Fibroblast of skin of left biceps (primary cell): ENCODE measurements around the gene PLEKHM1.
A peak's percentile ranks its signal among the peaks of the same experiment; 100 is the strongest.

Experiments used
- DNase-seq, 2 experiments: peaks; one replicate each; pipeline ENCODE4 v3.0.0-alpha.2; 2013; ENCODE audit warnings: low read depth in 2 of 2

The PLEKHM1 gene

GRCh38 chr17:45427181-45427835, 63.2 kb downstream of the PLEKHM1 start:
- no peak for DNase-seq

DNA sequence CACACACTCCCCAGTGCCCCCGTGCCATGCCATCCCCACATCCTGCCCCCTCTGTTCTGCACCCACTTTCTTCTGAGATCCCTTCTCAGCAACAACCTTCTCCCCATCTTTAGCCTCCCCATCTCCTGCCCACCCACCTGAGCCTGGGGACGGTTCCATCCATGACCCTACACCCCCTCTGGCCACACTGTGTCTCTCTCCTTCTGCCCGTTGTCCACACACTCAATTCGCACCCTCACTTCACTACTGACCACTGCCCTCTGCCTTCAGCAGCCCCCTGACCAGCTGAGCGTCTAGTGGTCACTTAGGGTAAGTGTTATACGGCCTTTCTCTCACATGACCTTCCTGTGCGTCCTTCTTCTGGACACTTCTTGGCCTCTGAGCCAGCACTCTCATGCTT, 64.0 kb downstream of the PLEKHM1 start:
- DNase-seq, result no peak

GRCh38 chr17:45425984-45426413, 64.5 kb downstream of the PLEKHM1 start:
- DNase-seq, result no peak

GRCh38 chr17:45425125-45425983, 65.2 kb downstream of the PLEKHM1 start:
- DNase-seq, result peak; percentile 20 to 31

DNA sequence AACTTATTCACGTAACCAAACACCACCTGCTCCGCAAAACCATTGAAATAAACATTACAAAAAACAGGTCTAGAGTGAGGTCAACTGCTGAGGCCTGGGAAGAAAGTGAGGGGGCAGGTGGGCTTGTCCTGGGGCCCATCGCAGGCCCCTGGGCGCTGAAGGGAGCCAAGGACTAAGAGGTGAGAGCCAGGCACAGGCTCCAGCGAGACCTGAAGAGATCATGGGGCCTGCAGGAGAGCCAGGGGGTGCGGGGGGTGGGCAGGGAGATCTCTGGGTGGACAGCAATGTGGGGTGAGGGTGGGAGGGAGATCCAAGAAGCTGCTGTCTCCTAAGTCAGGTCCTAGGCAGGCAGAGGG, 65.8 kb downstream of the PLEKHM1 start:
- DNase-seq, result no peak

GRCh38 chr17:45423975-45424335, 66.6 kb downstream of the PLEKHM1 start:
- no peak for DNase-seq

DNA sequence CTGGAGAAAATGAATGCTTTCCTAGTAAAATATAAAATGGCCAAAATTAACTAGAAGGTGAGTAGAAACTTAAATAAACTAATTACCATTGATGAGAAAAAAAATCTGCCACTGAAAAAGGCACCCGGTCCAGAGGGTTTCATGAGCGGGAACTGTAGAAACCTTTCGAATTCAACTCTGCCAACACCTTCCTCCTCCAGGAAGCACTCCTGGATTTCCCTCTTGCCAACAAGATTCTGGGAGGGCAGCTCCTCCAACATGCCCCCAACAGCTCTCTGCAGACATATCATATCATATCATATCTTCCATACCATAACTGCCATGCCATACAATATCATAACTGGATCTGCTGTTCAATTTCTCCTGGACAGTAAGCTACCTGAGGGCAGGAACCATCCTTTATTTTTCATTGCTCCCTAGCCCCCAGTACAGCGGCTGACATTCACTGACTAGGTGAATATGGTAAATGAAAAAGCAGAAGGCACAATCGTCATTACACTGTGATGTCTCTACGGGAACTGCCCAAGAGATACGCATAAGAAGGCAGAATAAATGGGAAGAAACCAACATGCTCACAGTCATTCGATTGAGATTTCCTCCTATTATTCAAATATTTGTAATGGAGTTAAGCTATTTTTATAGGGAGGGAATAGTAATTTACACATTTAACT, 67.1 kb downstream of the PLEKHM1 start:
- no peak for DNase-seq

DNA sequence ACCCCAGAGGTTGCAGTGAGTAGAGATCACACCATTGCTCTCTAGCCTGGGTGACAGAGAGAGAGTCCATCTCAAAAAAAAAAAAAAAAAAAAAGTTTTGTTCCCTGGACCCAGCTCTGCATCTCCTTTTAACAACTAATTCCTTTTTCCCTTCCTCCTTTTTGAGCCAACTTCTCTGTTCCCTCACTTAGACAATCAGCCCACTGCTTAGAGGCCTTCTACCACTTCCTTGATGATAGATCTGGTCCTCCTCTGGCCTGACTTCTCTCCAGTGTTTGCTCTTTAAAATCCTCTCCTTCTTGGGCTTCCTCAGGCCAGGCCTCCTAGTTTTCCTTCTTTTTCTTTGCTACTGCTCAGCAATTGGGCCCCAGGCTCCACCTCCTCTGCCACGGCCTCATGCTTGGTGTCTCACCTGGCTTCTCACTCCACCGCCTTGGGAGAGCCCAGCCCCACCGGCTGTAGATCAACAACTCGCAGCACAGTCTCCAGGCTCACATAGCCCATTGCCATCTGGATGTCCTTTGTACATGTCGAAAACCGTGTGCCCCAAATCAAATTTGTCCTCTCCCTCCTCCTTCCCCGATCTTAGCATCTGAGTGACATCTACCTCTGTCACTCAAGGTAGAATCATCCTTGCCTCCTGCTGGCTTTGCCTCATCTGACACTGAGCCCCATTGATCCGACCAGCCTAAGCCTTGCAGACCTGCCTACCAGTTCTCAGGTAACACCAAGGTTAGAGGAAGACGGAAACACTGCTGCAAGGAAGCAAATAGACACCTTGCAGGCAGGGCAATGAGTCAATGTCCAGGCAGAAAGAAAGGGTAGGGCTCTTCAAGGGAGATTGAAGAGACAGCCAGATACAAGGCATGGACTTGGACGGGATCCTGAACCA, 75.3 kb downstream of the PLEKHM1 start:
- DNase-seq, result no peak

DNA sequence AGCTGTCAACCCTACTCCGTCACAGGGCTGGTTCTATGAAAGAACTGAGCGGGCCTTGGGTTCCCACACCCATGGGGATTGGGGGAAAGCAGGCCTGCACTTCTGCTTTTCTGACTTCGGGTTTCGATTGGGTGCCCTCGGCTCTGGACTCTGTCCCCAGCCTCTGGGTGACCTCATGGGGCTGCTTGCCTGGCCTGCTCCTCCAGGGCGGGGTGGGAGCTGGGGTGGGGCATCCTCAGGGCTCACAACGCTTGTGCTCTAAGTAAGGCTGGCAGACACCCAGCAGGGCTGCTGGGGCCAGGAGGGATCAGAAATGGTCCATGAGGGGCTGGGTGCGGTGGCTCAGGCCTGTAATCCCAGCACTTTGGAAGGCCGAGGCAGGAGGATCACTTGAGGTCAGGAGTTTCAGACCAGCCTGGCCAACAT, 77.0 kb downstream of the PLEKHM1 start:
- no peak for DNase-seq

DNA sequence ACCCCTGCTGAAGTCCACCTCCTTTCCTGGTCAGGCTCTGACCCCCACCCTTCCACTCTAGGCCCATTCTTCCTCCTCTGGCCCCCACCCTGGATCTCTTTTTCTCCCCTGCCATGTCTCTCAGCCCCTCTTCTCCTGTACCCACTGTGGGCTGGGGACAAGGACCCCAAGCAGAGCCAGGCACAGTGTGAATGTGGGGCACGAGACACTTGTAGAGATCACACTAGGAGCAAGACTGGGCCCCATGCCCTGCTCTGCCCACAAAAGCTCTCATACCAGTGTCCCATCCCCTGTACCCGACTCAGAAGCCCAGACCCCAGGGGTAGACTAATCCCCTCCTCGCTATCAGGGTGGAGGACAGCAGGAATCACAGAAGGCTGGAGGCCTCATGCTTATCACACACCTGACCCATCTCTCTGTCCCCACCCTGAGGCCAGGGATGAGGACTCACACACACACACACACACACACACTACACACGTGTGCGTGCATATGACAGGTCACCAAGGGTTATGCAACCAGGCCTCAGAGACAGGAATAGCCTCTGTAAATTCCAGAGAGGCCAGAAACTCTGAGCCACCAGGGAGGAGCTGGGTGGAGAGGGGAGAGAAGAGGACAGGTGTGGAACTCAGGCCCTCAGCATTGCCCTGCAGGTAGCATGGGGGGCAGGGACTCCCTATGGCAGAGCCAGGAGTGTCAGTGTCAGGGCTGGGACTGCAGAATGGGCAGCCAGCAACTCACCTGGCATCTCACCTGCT, 79.0 kb downstream of the PLEKHM1 start:
- DNase-seq, result no peak

DNA sequence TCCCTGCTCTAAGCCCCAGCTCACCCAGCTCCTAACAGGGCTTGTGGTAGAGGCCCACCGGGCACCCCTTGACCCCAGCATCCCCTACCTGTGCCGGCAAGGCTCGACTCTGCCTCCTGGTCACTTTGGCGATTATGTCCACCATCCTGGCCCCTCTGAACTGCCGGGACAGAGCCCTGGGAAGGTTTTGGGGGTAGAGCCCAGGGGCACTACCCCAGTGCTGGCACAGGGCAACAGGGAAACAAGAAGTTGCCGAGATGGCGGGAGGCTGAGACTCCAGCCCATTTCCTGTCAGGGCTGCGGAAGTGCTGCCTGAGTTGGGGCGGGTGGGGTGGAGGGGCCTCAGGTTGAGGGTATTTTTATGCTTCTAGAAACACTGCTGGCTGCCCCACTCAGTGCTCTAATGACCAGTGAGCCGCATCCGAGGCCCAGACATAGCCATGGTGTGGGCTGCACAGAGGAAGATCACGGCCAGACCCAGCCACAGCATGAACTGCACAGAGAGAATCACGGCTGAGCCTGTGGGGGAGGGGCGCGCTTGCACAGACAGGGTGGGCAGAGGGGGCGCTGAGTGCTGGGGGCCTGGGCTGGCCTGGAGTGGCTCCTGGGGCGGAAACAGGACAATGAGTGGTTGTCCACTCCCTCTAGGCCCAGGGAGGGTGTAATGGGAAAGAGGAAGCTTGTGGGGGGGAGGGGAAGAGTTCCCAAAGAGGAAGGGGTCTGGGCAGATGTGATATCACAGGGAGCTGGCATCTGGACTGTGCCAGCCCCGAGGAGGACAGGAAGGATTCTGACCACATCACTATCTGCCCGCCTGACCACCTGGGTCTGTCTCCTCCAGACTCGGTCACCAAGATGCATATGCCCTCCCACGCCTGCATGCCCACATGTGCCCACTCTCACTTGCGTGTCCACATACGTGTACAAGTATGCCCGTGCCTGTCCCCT, 80.1 kb downstream of the PLEKHM1 start:
- DNase-seq, result no peak

- DNase-seq, result no peak
Measured at GRCh38 chr17:45409659-45410076, 80.9 kb downstream of the PLEKHM1 start.

DNA sequence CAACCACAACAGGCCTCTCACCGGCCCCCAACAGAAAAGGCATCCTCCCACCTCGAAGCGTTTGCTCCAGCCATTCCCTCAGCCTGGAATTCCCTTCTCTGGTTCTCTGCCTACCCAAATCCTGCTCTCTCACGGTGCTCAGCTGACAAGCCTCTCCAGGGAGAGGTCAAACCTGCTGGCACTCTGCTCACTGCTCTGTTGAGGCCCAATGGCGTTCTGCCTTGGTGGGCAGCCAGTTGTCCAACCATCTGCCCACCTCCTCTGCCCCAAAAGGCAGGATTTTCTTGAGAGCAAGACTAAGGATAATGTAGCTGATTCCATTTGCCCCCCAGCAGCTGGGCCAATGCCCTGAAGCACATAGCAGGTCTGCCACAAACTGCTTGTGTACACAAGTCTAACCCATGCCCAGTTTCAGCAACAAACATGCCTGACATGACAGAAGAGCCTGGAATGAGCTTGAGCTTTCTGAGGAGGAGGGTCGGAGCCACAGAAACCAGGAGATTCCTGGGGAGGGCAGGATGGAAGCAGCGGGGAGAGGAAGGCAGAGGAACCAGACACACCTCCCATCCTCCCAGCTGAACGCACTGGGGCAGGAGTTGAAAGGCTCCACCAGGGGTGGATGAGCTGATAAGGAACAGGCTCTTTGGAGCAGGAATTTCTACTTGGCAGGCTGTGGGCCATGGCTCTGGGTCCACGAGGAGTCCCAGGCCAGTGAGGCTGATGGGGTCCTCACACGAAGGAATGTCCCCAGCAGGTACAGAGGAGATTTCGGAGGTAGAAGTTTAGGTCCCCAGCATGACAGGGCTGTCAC, 81.7 kb downstream of the PLEKHM1 start:
- DNase-seq, result no peak

DNA sequence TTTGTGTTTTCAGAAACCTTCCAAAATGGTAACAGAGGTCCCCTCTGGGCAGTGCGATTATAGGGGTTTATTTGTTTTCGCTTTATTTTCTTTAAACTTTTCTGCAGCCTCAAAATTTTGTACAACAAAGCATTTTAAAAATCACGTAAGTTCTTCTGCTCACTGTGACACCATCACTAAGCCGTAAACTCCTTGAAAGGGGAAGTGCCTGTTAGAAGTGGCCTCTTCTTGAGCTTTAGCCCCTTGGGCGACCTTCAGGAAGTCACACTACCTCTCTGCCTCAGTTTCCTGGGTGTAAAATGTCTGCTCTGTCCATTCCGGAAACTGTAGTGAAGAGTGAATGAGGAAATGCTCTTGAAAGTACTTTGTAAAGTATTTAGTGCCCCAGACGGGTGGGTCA, 84.4 kb downstream of the PLEKHM1 start:
- no peak for DNase-seq

- no peak for DNase-seq
Measured at GRCh38 chr17:45405250-45406086, 85.1 kb downstream of the PLEKHM1 start.

DNA sequence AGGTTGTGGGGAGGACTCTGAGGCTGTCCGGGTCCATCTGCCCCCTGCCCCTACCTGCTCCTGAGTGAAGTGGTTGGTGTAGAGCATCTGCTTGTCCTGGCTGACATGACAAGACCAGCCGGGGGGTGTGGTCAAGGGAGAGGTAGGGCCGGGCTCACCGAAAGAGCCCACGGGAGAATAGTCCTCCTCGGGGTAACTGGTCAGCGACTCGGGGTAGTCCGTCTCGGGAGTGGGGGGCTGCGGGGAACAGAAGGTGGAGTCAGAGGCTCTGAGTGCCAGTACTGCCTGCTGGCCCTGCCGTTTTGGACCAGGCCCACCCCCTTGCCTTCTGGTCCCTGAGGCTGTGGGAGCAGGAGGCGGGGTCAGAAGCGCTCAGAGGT, 85.7 kb downstream of the PLEKHM1 start:
- DNase-seq, result no peak

DNA sequence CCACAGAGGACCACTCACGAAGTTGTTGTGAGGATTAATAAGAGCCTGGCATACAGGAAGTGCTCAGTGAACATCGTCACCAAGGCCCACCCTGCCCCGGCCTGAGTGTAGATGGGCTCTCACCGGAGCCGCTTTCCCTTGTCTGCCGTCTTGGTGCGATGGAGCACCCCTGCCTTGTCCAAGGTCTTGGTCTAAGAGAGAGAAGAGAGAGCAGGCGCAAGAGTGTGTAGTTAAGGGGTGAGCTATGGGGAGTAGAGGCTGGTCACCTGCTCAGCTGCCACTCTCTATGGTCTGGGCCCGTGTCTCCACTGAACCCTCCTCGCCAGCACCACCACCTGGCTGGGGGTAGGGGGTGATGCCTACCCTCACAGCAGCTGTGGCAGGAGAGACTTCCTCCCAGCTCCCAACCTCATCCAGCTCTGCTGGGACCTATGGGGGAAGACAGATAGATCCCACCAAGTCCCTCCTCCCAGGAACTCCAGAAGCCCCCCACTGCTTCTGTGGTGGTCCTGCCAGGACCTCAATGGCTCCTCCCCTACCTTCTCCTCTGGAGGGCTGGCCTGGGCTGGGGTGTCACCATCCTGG, 86.5 kb downstream of the PLEKHM1 start:
- DNase-seq, result no peak

- DNase-seq, result no peak
Measured at GRCh38 chr17:45402916-45403315, 87.6 kb downstream of the PLEKHM1 start.
